ENCODE results near the gene TEX22. TPM values are rescaled to one million over a fixed set of nuclear protein-coding genes. Genes with fewer than 3 reads are reported as not detected.

Gene TEX22
- total RNA-seq, 1 experiment from 2014 or later, result 0.87 TPM

- ATAC-seq (peak; percentile 52), DNase-seq (ENCODE audit: low spot score) (peak; percentile 75)
- Mint-ChIP-seq H3K4me3 (peak overlapping the region; percentile 68), H3K27ac (no peak overlapping the region), H3K27me3 (ENCODE audit: low read depth) (peaks cover 70% of the 10 kb centered on the region), H3K4me1 (peaks cover 11% of the 10 kb centered on the region), H3K9me3 (no peaks in the 10 kb centered on the region), H3K36me3 (peaks cover 11% of the 10 kb centered on the region)
- POLR2A ChIA-PET, result no interaction called here
- CTCF ChIA-PET, result interaction anchor here (0.6 to 1.0 kb wide), 3 partner anchors 66 to 69 kb away, joined by 3 to 4 read pairs (median 3); no protein-coding TSS in a partner anchor
- TF ChIP-seq KAT7 (CRISPR knock-in tag; IDR thresholded peaks at IDR 0.05; ENCODE audit: borderline replicate concordance) (no peak), SP1 (CRISPR knock-in tag; conservative IDR thresholded peaks at IDR 0.05) (peak; percentile 62; the same call in 1 of the 2 replicates), IRF2 (CRISPR knock-in tag; IDR thresholded peaks at IDR 0.05; ENCODE audit: borderline replicate concordance, low read depth) (no peak), ZNF396 (CRISPR knock-in tag; IDR thresholded peaks at IDR 0.05; ENCODE audit: borderline replicate concordance) (no peak), GABPB1 (CRISPR knock-in tag; IDR thresholded peaks at IDR 0.05) (no peak), TCF7 (CRISPR knock-in tag; IDR thresholded peaks at IDR 0.05; ENCODE audit: low read depth) (no peak), MYBL2 (CRISPR knock-in tag; IDR thresholded peaks at IDR 0.05) (no peak), RORB (CRISPR knock-in tag; IDR thresholded peaks at IDR 0.05) (no peak), CREM (CRISPR knock-in tag; IDR thresholded peaks at IDR 0.05) (no peak), NFE2L1 (CRISPR knock-in tag; IDR thresholded peaks at IDR 0.05) (no peak), ZSCAN18 (CRISPR knock-in tag; IDR thresholded peaks at IDR 0.05) (no peak), ZNF232 (CRISPR knock-in tag; IDR thresholded peaks at IDR 0.05) (no peak), ETV6 (CRISPR knock-in tag; IDR thresholded peaks at IDR 0.05) (no peak; the same call in 1 of the 2 replicates), SMAD4 (CRISPR knock-in tag; IDR thresholded peaks at IDR 0.05) (no peak), ATF1 (CRISPR knock-in tag; IDR thresholded peaks at IDR 0.05) (no peak), ZNF423 (CRISPR knock-in tag; IDR thresholded peaks at IDR 0.05) (no peak), NR3C1 (CRISPR knock-in tag; conservative IDR thresholded peaks at IDR 0.05; ENCODE audit: low read depth) (no peak), STAT6 (CRISPR knock-in tag; conservative IDR thresholded peaks at IDR 0.05; ENCODE audit: low read depth) (0 out of 2 replicates have a peak, but pooled peaks have one; percentile 33), ZNF263 (CRISPR knock-in tag; IDR thresholded peaks at IDR 0.05; ENCODE audit: low read depth) (0 out of 2 replicates have a peak, but pooled peaks have one; percentile 9), HMGA2 (CRISPR knock-in tag; IDR thresholded peaks at IDR 0.05) (no peak), NR2C2 (CRISPR knock-in tag; IDR thresholded peaks at IDR 0.05) (no peak), ZNF416 (CRISPR knock-in tag; IDR thresholded peaks at IDR 0.05) (no peak), NFYB (CRISPR knock-in tag; conservative IDR thresholded peaks at IDR 0.05; ENCODE audit: low read depth) (no peak), ATF6 (CRISPR knock-in tag; IDR thresholded peaks at IDR 0.05) (no peak), CDX4 (CRISPR knock-in tag; IDR thresholded peaks at IDR 0.05; ENCODE audit: borderline replicate concordance) (no peak)
- TF ChIP-seq, protein P1, sequence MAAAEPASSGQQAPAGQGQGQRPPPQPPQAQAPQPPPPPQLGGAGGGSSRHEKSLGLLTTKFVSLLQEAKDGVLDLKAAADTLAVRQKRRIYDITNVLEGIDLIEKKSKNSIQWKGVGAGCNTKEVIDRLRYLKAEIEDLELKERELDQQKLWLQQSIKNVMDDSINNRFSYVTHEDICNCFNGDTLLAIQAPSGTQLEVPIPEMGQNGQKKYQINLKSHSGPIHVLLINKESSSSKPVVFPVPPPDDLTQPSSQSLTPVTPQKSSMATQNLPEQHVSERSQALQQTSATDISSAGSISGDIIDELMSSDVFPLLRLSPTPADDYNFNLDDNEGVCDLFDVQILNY (CRISPR knock-in tag; IDR thresholded peaks at IDR 0.05), result peak; percentile 61; the same call in 1 of the 2 replicates
- TF ChIP-seq, protein P2, sequence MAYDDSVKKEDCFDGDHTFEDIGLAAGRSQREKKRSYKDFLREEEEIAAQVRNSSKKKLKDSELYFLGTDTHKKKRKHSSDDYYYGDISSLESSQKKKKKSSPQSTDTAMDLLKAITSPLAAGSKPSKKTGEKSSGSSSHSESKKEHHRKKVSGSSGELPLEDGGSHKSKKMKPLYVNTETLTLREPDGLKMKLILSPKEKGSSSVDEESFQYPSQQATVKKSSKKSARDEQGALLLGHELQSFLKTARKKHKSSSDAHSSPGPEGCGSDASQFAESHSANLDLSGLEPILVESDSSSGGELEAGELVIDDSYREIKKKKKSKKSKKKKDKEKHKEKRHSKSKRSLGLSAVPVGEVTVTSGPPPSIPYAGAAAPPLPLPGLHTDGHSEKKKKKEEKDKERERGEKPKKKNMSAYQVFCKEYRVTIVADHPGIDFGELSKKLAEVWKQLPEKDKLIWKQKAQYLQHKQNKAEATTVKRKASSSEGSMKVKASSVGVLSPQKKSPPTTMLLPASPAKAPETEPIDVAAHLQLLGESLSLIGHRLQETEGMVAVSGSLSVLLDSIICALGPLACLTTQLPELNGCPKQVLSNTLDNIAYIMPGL (CRISPR knock-in tag; IDR thresholded peaks at IDR 0.05), result peak; percentile 81
- TF ChIP-seq, protein P3, sequence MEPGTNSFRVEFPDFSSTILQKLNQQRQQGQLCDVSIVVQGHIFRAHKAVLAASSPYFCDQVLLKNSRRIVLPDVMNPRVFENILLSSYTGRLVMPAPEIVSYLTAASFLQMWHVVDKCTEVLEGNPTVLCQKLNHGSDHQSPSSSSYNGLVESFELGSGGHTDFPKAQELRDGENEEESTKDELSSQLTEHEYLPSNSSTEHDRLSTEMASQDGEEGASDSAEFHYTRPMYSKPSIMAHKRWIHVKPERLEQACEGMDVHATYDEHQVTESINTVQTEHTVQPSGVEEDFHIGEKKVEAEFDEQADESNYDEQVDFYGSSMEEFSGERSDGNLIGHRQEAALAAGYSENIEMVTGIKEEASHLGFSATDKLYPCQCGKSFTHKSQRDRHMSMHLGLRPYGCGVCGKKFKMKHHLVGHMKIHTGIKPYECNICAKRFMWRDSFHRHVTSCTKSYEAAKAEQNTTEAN (CRISPR knock-in tag; IDR thresholded peaks at IDR 0.05), result no peak
These were observed 16.4 kb downstream of the TEX22 start for GRCh38 chr14:105414456-105415371.

All from WTC11 (cell line).